HG02973 (cell line): ENCODE results near the gene SYNM.
"Not testable (repeated sequence)": the region's sequence is repeated elsewhere in the genome, so short reads cannot be mapped to it uniquely, and the experiment has no call there.

Experiments used
- ATAC-seq: cut with Tn5 transposase; IDR thresholded peaks from one replicate; pipeline ENCODE4 v1.9.1; 2021; ENCODE audit warnings: moderate library complexity; ENCODE audit not compliant: unreplicated experiment

SYNM gene

GRCh38 chr15:99102332-99103235, 2.3 kb upstream of the SYNM start:
- ATAC-seq = no peak

GRCh38 chr15:99103279-99103678, 1.6 kb upstream of the SYNM start:
- ATAC-seq = no peak

- peak; percentile 44 for ATAC-seq
Observed at GRCh38 chr15:99105514-99106341, 848 bp downstream of the SYNM start.

GRCh38 chr15:99106417-99107220, 1.7 kb downstream of the SYNM start:
- no peak for ATAC-seq

- ATAC-seq = no peak
Observed at GRCh38 chr15:99108993-99109392, 4.1 kb downstream of the SYNM start.

GRCh38 chr15:99109555-99110021, 4.7 kb downstream of the SYNM start:
- no peak for ATAC-seq

- no peak for ATAC-seq
Observed at GRCh38 chr15:99110093-99110492, 5.2 kb downstream of the SYNM start.

- no peak for ATAC-seq
Observed at GRCh38 chr15:99110581-99111320, 5.9 kb downstream of the SYNM start.

GRCh38 chr15:99111641-99112040, 6.8 kb downstream of the SYNM start:
- ATAC-seq = not testable (repeated sequence)

GRCh38 chr15:99113547-99114271, 8.8 kb downstream of the SYNM start:
- no peak for ATAC-seq

- no peak for ATAC-seq
Observed at GRCh38 chr15:99114511-99115299, 9.8 kb downstream of the SYNM start.

- ATAC-seq = no peak
Observed at GRCh38 chr15:99115300-99116215, 10.7 kb downstream of the SYNM start.

- ATAC-seq = no peak
Observed at GRCh38 chr15:99117111-99117510, 12.2 kb downstream of the SYNM start.

- no peak for ATAC-seq
Observed at GRCh38 chr15:99117563-99118257, 12.8 kb downstream of the SYNM start.

GRCh38 chr15:99118258-99118632, 13.4 kb downstream of the SYNM start:
- ATAC-seq = no peak

GRCh38 chr15:99118801-99119546, 14.1 kb downstream of the SYNM start:
- ATAC-seq = no peak
